HG03442 (cell line): ENCODE data around the gene TBX4.

Source experiments
- ATAC-seq: cut with Tn5 transposase; IDR thresholded peaks from one replicate; pipeline ENCODE4 v1.9.1; 2021; ENCODE audit warnings: mild to moderate bottlenecking, moderate library complexity; ENCODE audit not compliant: unreplicated experiment

Gene TBX4

GRCh38 chr17:61453566-61454380 lies 1.6 kb downstream of the TBX4 start:
- no peak for ATAC-seq

- no peak for ATAC-seq
Observed at GRCh38 chr17:61454381-61455323, 2.4 kb downstream of the TBX4 start.

- no peak for ATAC-seq
Observed at GRCh38 chr17:61455324-61456060, 3.3 kb downstream of the TBX4 start.

GRCh38 chr17:61456061-61456681 lies 3.9 kb downstream of the TBX4 start:
- no peak for ATAC-seq

GRCh38 chr17:61456688-61457225 lies 4.5 kb downstream of the TBX4 start:
- ATAC-seq: no peak

GRCh38 chr17:61457226-61457983 lies 5.2 kb downstream of the TBX4 start:
- no peak for ATAC-seq

GRCh38 chr17:61458000-61458399 lies 5.8 kb downstream of the TBX4 start:
- ATAC-seq: no peak

GRCh38 chr17:61458421-61459141 lies 6.4 kb downstream of the TBX4 start:
- no peak for ATAC-seq

- ATAC-seq: no peak
Observed at GRCh38 chr17:61459142-61459809, 7.1 kb downstream of the TBX4 start.

- ATAC-seq: no peak
Observed at GRCh38 chr17:61459939-61460718, 7.9 kb downstream of the TBX4 start.

GRCh38 chr17:61460796-61461585 lies 8.8 kb downstream of the TBX4 start:
- ATAC-seq: no peak

- ATAC-seq: no peak
Observed at GRCh38 chr17:61461586-61461966, 9.4 kb downstream of the TBX4 start.

- ATAC-seq: no peak
Observed at GRCh38 chr17:61461967-61462718, 9.9 kb downstream of the TBX4 start.

GRCh38 chr17:61462719-61463315 lies 10.6 kb downstream of the TBX4 start:
- no peak for ATAC-seq

GRCh38 chr17:61463316-61464129 lies 11.3 kb downstream of the TBX4 start:
- ATAC-seq: no peak
